Measurements from ENCODE around the gene VMP1.
"Not testable (repeated sequence)": the region's sequence is repeated elsewhere in the genome, so short reads cannot be mapped to it uniquely, and the experiment has no call there.

The VMP1 gene

DNA sequence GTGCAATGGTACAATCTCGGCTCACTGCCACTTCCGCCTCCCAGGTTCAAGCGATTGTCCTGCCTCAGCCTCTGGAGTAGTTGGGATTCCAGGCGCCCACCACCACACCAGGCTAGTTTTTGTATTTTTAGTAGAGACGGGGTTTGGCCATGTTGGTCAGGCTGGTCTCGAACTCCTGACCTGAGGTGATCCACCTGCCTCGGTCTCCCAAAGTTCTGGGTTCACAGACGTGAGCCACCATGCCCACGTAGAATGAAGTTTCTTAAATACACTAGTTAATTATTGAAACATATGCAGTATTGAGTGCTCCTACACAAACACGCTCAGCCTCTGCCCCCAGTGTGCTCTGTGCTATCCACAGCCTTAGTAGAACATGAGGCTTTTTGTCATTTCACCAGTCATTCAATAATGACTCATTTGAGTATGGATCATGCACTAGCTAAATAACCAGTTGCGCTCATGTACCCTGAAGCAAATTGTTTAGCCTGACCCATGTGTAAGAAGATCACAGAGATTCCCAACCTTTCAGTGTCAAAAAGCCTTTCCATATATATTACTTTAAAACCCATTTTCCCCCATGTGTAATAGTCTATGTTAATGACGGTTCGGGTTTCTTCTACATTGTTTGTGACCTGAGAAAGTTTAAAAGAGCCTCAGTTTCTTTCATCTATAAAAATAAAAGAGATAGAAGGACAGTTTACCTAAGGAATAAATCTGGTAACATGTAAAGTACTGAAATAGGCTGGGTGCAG is 135.6 kb downstream of the VMP1 start:
- no peak for DNase-seq

DNA sequence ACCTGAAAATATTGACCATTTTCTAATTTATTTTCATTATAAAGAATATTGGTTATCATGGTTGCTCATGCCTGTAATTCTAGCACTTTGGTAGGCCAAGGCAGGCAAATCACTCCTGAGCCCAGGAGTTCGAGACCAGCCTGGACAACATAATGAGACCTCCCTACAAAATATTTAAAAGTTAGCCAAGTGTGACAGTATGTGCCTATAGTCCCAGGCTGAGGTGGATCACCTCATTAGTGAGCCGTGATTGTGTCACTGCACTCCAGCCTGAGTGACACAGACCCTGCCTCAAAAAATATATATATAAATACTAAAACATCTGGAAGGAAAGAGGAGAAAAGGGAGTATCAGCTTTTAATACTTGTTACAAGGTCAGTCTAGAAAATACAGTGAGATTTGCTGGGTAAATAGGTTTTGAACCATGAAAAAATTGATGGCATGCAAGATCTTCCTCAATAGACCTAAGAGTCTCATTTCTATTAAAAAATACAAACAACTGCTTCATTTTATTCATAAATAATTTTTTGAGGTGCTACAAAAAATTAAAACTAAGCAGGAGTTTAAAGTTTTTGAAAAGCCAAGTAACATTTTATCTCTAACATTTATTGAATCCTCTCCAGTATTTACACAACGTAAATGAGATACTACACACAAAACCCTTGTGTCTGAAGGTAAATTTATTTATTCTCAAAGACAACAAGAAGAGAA is 137.6 kb downstream of the VMP1 start:
- no peak for DNase-seq

DNA sequence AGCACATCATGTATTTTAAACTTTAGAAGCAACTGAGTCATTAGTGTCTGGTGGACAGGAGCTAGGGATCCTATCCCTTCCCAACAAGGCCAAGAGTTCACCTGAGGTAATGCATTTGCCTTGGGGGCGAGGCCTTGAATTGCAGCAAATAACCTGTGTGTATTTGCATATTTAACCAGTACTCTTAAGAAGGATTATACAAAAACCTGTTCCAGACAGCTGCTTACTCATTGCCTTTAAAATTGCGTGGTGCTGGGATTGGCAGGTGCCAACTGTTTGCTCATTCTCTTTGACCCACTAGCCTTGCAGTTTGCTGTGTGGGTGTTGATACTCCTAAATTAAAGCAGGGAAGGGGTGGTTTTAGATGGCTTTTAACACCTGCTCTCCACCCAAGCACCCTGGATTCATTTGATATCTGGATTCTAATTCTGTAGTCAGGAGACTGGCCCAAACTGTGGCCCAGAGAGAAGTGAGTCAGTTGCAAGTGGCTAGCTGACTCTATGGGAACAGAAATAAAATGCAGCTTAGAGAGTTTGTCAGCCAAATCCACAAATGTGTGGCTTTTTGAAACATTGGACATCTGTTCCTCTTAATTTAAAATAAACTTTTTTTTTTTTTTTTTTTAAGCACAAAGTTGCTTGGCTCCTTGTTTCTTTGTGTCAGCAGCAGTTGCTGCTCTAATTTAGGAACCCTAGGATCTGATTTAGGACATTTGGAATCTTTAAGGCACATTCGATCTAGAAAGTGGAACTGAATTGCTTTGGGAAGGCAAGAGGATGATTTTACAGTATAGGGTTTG is 138.3 kb downstream of the VMP1 start:
- DNase-seq: no peak

DNA sequence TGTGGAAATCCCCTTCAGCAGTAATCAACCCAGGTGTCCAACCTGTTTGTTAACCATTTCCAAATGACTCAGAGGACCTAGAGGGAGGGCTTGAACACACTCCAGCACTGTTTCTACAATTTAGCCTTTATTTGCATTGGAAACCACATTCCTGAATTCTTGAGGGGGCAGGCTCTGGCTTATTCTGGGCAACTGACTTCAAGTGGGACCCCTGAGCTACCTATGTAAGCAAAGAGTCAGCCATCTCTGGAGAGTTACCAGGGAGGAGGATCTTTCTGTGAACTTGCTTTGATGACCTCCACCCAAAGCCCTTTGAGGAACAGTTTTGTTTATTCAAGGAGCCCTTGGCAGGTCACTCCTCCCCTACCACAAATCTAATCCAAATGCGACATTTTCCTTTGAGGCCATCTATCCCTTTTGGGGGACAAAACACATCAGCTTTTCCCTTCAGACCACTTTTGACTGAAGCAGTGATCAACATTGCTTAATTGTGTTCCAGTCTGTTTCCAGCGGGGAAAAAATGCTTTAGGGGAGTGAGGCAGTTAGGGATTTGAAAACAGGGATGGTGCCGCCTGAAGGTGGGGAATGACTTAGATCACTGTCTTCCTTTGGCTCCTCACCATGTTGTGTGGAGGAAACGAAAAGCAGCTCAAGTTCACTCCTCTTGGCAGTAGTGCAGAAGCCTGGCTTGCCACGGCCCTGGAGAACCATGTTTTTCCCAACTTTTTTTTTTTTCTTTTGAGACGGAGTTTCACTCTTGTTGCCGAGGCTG is 139.1 kb downstream of the VMP1 start:
- DNase-seq: no peak

DNA sequence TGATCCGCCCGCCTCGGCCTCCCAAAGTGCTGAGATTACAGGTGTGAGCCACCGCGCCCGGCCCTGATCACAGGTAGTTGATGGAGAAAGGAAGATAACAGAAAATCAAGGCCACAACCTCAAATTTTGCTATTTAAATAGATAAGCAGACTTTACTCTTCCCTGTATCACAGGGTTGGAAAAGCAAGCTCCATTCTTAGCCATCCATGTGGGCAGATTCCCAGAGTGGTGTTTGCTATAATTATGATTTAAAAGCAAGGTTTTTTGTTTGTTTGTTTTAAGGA is 140.9 kb downstream of the VMP1 start:
- no peak for DNase-seq

DNA sequence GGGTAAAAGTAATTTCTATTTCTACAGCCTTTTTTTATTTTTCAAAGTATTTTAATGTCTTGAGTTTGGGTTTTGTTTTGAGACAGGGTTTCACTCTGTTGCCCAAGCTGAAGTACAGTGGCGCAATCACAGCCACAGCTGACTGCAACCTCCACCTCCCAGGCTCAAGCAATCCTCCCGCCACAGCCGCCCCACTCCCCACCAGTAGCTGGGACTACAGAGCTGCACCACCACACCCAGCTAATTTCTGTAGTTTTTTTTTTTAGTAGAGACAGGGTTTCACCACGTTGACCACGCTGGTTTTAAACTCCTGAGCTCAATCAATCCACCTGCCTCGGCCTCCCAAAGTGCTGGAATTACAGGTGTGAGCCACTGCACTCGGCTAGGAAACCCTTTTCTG is 141.3 kb downstream of the VMP1 start:
- no peak for DNase-seq

DNA sequence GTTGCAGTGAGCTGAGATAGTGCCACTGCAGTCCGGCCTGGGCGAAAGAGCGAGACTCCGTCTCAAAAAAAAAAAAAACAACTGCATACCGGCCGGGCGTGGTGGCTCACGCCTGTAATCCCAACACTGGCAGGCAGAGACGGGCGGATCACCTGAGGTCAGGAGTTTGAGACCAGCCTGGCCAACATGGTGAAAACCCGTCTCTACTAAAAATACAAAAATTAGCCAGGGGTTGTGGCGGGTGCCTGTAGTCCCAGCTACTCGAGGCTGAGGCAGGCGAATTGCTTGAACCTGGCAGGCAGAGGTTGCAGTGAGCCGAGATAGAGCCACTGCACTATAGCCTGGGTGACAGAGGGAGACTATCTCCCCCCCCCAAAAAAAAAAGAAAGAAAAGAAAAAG is 142.9 kb downstream of the VMP1 start:
- not testable (repeated sequence) for DNase-seq

DNA sequence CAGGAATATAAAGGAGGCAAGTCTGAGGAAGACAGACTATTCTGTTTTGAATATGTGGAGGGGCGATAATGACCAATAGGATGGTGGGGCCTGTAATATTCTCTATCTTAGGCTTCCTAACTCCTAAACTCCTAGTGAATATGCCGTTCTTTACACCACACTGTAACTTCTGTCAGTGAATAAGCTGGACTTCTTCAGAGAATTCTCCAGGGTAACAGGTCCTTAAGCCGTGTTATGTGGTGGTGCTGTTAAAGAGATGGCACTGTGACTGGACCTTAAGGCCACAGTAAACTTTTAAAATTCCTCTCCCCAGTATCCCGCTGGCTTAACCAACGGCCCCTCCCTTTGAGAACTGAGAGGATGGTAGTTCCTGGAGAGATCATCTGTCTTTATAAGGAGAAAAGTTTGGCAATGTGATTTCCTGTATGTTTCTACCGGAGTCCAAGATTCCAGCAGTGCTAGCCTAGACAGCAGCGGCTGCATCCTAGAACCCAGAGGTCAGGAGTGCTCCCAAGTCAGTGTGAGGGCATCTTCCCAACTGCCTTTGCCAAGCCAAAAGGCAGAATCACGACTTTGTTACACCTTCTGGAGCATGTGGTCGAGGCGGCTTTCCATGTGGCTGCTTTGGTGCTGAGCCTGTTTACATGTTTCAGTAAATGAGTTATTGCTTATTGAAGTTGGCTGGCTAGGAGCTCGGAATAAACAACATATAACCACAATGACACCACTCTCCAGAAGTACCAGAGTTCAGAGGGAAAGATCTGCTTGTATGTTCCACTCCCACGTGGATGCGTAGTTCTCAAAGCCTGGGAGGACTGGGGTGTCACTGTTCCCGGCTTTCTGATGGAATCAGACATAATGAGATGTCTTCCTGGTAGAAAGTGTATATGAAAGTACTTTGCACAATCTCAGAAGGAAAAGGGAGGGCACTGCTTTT is 144.3 kb downstream of the VMP1 start:
- no peak for DNase-seq

DNA sequence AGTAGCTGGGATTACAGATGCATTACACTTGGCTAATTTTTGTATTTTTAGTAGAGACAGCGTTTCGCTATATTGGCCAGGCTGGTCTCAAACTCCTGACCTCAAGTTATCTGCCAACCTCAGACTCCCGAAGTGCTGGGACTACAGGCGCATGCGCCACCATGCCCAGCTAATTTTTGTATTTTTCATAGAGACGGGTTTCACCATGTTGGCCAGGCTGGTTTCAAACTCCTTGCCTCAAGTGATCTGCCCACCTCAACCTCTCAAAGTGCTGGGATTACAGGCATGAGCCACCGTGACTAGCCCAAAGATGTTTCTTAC is 145.4 kb downstream of the VMP1 start:
- not testable (repeated sequence) for DNase-seq

DNA sequence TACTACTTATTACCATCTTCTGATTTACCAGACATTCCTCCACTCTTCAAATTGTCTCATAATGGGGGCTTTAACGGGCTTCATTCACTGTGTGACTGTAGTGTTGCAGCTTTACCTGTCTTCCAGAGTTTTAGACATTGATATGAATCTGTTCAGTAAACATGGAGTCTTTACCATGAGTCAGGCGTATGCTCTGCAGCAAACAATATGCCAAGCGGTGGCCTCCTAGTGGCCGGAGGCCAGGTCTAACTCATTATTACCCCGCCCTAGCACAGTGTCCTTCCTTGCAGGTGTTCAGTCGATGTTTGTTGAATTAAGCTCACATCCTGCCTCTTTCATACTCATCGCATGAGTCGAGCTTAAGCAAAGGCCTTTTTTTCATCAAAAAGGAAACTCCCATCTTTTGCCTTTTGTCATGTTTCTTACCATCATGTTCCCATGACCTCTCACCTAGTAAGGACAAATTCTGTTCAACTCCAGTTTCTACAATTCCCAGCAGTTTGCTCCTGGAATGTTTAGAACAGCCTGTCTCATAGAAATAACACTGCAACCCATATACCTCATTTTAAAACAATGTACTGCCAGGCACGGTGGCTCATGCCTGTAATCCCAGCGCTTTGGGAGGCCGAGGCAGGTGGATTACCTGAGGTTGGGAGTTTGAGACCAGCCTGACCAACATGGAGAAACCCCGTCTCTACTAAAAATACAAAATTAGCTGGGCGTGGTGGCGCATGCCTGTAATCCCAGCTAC is 145.9 kb downstream of the VMP1 start:
- no peak for DNase-seq

DNA sequence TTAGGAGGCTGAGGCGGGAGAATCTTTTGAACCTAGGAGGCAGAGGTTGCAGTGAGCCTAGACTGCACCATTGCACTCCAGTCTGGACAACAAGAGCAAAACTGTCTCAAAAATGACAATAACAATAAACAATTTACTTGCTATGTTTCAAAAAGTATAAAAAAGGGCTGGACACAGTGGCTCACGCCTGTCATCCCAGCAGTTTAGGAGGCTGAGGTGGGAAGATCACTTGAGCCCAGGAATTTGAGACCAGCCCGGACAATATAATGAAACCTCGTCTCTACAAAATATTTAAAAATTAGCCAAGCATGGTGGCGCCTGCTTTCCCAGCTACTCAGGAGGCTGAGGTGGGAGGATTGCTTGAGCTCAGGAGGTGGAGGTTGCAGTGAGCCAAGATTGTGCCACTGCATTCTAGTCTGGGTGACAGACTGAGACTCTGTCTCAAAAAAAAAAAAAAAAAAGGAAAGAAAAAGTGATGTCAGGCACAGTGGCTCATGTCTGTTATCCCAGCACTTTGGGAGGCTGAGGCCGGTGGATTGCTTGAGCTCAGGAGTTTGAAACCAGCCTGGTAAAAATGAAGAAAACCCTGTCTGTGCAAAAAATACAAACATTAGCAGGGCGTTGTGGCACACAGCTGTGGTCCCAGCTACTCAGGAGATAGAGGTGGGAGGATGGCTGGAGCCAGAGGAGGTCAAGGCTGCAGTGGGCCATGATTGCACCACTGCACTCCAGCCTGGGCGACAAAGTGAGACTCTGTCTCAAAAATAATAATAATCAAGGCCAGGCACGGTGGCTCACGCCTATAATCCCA is 146.7 kb downstream of the VMP1 start:
- not testable (repeated sequence) for DNase-seq

DNA sequence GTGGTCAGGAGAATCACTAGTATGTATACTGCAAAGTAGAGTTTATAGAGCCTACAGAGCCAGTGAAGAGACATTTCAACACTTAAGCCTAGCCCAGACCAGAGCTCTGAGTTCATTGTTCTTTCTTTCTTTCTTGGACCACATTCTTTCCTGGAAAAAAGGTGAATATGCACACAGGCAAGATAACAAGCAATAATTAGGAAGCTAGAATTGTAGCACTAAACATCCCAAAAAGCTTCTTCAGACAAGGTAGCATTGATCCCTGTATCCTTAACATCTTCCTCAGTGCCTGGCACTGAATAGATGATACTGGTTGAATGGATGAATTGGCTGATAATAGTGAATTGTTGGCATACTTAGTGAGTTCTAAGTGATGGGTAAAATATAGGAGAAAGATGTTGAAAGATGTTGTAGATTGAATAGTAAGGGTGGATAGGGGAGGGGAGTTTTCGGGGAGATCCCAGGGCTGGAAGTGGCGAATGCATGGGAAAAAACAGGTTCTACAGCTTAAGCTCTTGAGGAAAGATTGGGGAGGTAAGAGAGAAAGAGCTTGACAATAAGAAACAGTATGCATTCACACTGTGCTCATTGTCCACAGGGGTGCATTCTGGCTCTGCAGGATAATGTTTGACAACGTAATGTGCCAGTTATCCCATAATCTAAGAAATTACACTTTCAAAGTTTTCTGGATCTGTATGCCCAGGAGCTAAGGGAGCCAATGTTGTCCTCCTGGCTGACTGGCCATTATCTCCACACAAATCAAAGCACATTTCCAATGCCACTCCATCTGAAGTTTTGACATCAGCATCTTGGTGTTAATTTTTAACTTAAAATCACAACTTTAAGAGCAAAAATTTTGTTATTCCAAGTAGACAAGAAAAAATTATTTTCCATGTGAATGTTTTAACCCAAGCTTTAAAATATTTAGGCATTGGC is 149.7 kb downstream of the VMP1 start:
- DNase-seq: no peak

DNA sequence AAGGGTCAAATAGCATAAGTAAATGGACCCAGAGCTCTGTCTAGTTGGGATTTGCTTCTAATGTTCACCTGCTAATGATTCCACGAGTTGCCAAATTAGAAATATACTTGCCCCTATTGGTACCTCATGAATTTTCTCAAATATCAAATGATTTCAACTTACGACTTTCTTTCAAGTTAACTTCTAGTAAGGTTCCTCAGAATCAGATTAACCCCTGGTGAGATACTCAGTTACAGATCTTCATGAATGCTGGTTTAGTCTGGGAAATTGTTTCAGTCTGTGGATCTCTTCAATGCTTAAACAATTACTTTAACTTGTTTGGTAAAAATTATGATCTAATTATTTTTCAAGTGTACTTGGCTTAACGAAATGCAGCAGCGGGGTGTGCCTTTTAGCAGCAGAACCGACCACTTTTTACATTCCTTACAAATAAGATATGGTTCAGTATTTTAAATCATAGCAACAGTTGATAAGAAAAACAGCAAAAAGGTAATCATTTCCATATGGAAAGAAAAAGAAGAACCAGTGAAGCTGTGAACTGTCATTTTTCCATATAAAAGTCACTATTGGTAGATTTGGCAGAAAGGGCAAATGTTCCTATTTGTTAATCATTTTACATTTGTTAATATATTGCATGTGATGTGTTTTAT is 150.8 kb downstream of the VMP1 start:
- no peak for DNase-seq

DNA sequence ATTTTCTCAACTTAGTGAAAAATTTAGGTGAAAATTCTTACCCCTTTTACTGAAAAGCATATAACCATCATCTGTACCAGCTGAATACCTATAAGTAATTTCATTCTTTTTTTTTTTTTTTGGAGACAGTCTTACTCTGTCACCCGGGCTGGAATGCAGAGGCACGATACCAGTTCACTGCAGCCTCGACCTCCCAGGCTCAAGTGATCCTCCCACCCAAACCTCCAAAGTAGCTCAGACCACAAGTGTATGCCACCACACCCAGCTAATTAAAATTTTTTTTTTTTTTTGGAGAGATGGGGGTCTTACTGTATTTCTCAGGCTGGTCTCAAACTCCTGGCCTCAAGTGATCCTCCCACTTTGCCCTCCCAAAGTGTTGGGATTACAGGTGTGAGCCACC is 151.5 kb downstream of the VMP1 start:
- DNase-seq: no peak

DNA sequence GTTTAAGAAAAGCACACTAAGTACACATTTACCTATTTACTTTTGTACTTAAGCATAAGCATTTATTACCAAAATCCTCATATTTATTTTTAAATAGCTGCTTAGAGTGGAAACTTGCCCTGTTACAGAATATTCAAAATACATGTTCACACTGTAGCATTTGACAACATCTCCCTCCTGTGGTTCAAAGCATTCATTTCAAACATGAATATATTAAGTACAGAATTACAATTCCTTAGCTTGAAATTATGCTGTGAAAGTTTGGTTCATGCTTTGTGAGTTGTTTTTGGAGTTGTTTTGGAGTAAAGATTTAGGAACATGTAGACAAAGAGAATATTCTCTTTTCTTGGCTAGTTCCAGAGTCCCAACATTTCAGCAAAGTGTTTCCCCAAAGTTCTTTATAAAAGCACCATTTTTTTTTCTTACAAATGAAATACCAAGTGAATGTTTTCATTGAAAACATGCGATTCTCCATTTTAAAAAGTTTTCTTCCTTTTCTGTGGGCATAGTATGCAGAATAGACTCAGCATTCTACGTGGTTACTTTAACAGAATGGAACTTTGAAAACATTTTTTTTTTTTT is 152.1 kb downstream of the VMP1 start:
- DNase-seq: no peak

DNA sequence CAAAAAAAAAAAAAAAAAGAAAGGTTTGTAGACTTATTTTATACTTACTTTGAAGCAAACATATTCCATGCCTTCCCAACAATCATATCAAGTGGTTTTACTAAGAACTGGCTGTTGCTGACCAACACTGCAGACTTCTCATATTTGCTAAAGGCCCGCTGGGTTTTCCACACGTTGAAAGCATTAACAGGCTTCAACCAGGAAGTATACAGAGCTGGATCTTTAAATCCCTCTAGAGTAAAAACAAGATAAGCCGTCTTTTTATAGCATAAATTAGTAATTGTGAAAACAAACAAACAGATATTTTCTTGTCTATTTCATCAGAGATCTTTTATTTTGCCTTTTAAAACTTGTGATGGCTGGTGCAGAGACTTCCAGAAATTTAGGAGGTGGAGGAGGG is 156.2 kb downstream of the VMP1 start:
- no peak for DNase-seq

DNA sequence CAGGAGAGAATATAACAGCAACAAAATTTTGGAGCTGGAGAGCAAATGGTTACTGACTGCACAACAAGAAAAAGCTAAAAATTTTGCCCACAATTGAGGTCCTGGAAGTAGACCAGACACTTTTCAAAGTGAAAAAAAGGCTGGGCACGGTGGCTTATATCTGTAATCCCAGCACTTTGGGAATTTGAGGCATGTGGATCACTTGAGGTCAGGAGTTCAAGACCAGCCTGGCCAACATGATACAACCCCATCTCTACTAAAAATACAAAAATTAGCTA is 162.4 kb downstream of the VMP1 start:
- no peak for DNase-seq

DNA sequence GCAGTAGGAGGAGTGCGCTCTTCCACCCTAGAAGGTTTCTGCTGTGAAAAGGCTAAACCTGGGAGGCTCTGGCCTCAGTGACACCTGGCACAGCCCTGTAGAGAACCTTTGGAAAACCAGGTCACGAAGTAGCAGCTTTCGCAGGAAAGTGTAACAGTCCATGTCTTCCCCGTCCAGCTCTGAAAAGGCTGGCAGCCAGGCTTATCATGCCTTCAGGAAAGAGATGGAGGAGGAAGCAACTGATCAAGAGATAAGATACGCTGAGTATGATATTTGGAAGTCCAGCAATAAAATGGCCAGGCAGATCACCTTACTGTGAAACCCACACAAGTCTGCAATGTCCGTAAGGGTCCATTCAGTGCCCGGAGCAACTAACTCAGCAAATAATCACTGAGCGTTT is 163.0 kb downstream of the VMP1 start:
- DNase-seq: no peak

DNA sequence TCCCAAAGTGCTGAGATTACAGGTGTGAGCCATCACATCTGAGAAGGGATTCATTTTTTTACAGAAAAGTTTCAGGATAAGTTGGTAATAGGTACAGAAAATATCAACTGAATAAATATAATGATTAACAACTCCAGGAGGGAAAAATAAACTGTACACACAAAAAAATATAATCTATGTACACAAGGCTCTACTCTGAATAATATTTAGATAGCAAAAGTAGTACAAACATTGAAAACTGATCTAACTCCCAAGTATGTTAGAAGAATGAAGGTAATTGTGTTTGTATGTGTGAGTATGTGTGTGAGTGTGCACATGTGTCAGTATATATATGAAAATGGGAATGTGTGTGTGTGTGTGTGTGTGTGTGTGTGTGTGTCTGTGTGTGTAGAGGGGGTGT is 164.9 kb downstream of the VMP1 start:
- no peak for DNase-seq
